Ovary (tissue), 9 donors: Measurements from ENCODE around the gene QRICH2. TPM values are rescaled to one million over a fixed set of nuclear protein-coding genes. Genes with fewer than 3 reads are reported as not detected.

Source experiments
- DNase-seq, 5 donors: peaks; one replicate each; pipeline ENCODE4 v3.0.0-alpha.2; 2019 to 2020
- H3K27ac ChIP-seq, 2 donors: fragments of 200-600 bp; one replicate each; pipeline versions ENCODE4 v1.5.1 to v1.8.0; 2019 to 2022
- H3K27me3 ChIP-seq: fragments of 200-600 bp; one replicate; pipeline ENCODE4 v1.8.0; 2022
- H3K36me3 ChIP-seq: fragments of 200-600 bp; sonication (generic); one replicate; pipeline ENCODE4 v1.5.1; 2019
- H3K4me1 ChIP-seq: one replicate; pipeline ENCODE4 v1.8.1; 2013; ENCODE audit warnings: mild to moderate bottlenecking, moderate library complexity; ENCODE audit not compliant: insufficient read depth
- H3K4me3 ChIP-seq: fragments of 200-600 bp; sonication (generic); one replicate; pipeline ENCODE4 v1.5.1; 2017
- H3K9me3 ChIP-seq, 2 donors: fragments of 200-600 bp in 1 of 2; sonication (generic) in 1 of 2; one replicate each; pipeline versions ENCODE4 v1.5.1 to v1.8.1; 2013 to 2019; ENCODE audit warnings: mild to moderate bottlenecking in 1 of 2, moderate library complexity in 1 of 2
- EP300 ChIP-seq: sonication (generic); formaldehyde crosslinking; IDR thresholded peaks from one replicate; pipeline ENCODE4 v1.6.1; 2017; ENCODE audit warnings: antibody characterized with exemption
- POLR2A ChIP-seq: fragments of 450-650 bp; IDR thresholded peaks from one replicate; pipeline ENCODE4 v1.6.1; 2017; ENCODE audit warnings: antibody characterized with exemption, mild to moderate bottlenecking, moderate library complexity
- WGBS, 3 donors: extraction: QIAGEN DNeasy Blood & Tissue Kit in 1 of 3; methylation state at CpG; one replicate each; pipeline versions ENCODE4 v1.1.5 to v1.1.7; 2013 to 2017; 5-methylcytosine and 5-hydroxymethylcytosine counted together
- intact Hi-C, 4 donors: fragments of 100-400 bp; cut with DNase I; formaldehyde crosslinking; loops; one replicate each; pipeline versions ENCODE4 v1.11.0 to v1.15.1; 2022 to 2023
- polyA plus RNA-seq, 2 donors: library from polyadenylated mRNA; stranded (reverse); fragments of 200-250 nt in 1 of 2; fragments of 350-450 nt in 1 of 2; fragmentation: Illumina TruSeq in 1 of 2; extraction: RNeasy Lipid Tissue Mini Kit (QIAGEN cat#74804) in 1 of 2; gene quantifications; one replicate each; pipeline ENCODE4 v1.2.3, GENCODE V29; 2013 to 2014
- total RNA-seq, 7 donors: library from RNA; depleted of rRNA in 2 of 7; stranded (reverse); fragments of >200 nt in 2 of 7; fragmentation: NEBNext Ultra II Directional in 3 of 7; extraction: Animal tissue kit (Norgen Biotek cat#: 25700) in 3 of 7; gene quantifications; one replicate each; pipeline versions ENCODE4 v1.1.0 to v1.2.4, GENCODE V29; 2016 to 2023
- TF ChIP-seq, protein P1 (sequence below), 3 donors: fragments of 450-650 bp in 2 of 3; fragments of 200-600 bp in 1 of 3; IDR thresholded peaks; one replicate each; pipeline versions ENCODE4 v1.5.1 to v1.8.0; 2016 to 2022; ENCODE audit warnings: antibody characterized with exemption in 3 of 3, mild to moderate bottlenecking in 1 of 3
- donor health status: DM: no; HTN: no; CAD: no; lungs with moderate emphysema.
- donor health status: DM: no; HTN: no; CAD: no.
- donor health status: Bipolar disorder and iron deficiency.
- donor health status: DM: yes; HTN: yes; CAD: no.
- donor health status: DM: no; HTN: no; CAD: no.
- donor health status: DM: yes; HTN: yes; CAD: no.

QRICH2 gene
- total and polyA plus RNA-seq, 9 donors = 0.42 to 3.8 (median 1.5) TPM

- DNase-seq = no peak
- no peak overlapping the region for H3K4me3 ChIP-seq
- H3K36me3 ChIP-seq = no peaks in the 10 kb centered on the region
- H3K27me3 ChIP-seq = no peaks in the 10 kb centered on the region
- no peak overlapping the region for H3K27ac ChIP-seq
- no peaks in the 10 kb centered on the region for H3K9me3 ChIP-seq
- peaks cover 9% of the 10 kb centered on the region for H3K4me1 ChIP-seq
- 74 to 83% (median 77%) methylated on average over 13 to 19 of the region's 19 CpGs for WGBS, 3 donors
- intact Hi-C loops = loop anchor here in 3 of 4 donors (10.0 kb wide), 3 partner anchors 88 to 358 kb away; no protein-coding TSS in a partner anchor
- TF ChIP-seq, protein P1, sequence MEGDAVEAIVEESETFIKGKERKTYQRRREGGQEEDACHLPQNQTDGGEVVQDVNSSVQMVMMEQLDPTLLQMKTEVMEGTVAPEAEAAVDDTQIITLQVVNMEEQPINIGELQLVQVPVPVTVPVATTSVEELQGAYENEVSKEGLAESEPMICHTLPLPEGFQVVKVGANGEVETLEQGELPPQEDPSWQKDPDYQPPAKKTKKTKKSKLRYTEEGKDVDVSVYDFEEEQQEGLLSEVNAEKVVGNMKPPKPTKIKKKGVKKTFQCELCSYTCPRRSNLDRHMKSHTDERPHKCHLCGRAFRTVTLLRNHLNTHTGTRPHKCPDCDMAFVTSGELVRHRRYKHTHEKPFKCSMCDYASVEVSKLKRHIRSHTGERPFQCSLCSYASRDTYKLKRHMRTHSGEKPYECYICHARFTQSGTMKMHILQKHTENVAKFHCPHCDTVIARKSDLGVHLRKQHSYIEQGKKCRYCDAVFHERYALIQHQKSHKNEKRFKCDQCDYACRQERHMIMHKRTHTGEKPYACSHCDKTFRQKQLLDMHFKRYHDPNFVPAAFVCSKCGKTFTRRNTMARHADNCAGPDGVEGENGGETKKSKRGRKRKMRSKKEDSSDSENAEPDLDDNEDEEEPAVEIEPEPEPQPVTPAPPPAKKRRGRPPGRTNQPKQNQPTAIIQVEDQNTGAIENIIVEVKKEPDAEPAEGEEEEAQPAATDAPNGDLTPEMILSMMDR (IDR thresholded peaks at IDR 0.05) = no peak
- TF ChIP-seq POLR2A = no peak
- no peak for TF ChIP-seq EP300
These were observed 35.3 kb downstream of the QRICH2 start for GRCh38 chr17:76272541-76273444.

- 8 to 9% (median 9%) methylated on average over 33 to 38 of the region's 38 CpGs for WGBS, 3 donors
- Histone ChIP-seq H3K4me1 (peaks cover 11% of the 10 kb centered on the region), H3K9me3 (no peaks in the 10 kb centered on the region), H3K27ac (no peak overlapping the region), H3K4me3 (peak overlapping the region; percentile 28), H3K36me3 (no peaks in the 10 kb centered on the region), H3K27me3 (no peaks in the 10 kb centered on the region)
- peak in 4 of 5 donors; percentile 31 to 71 (median 44) for DNase-seq
- intact Hi-C loops = loop anchor here in 3 of 4 donors (10.0 kb wide), 3 partner anchors 87 to 357 kb away; no protein-coding TSS in a partner anchor
- TF ChIP-seq, protein P1 (IDR thresholded peaks at IDR 0.05) = no peak
- no peak for TF ChIP-seq EP300
- TF ChIP-seq POLR2A = no peak
These were observed 36.2 kb downstream of the QRICH2 start for GRCh38 chr17:76271669-76272540.

DNA sequence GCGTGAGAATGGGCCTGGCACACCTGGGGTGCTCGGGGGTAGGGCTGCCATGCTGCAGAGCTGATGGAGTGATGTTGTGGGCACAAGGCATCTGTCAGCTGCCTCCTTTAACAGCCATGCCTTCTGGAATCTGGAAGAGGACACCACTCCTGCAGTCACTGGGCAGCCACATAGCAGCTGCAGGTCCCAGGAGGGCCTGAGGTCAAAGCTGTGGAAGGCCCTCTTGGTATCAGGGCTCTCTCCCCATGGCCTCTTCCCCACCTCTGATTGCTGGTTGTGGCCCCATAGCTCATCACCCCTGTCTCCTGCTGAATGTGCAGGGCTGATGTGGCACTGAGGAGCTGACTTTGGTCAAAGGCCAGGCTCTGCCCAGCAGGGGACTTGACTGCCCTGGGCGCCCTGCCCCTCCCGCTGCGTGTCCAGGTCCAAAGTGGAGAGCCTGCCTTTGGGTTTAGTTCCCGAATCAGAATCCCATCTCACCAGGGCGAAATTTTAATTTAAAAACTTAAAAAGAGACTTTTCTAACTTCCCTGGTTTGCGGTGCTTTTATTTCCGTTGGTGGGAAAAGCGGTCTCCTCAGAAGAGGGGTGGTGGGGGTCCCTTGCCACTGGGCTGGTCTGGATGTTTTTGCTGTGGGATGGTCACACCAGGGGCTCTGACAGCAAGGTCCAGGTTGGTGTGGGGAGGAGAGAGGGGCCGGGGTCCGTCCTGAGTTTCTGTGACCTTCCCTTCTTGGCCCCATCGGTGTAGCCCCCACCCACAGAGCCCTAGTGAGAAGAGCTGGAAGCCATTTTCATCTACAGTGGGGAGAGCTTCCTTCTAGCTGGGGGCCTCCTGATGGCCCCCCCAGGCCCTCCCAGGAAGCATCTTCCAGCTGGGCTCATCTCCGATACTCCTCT, 37.1 kb downstream of the QRICH2 start:
- Histone ChIP-seq H3K4me1 (peaks cover 14% of the 10 kb centered on the region), H3K4me3 (no peak overlapping the region), H3K27me3 (no peaks in the 10 kb centered on the region), H3K9me3 (no peaks in the 10 kb centered on the region), H3K36me3 (no peaks in the 10 kb centered on the region), H3K27ac (no peak overlapping the region)
- DNase-seq = no peak
- no peak for TF ChIP-seq EP300
- TF ChIP-seq, protein P1 (IDR thresholded peaks at IDR 0.05) = no peak
- no peak for TF ChIP-seq POLR2A
- 75 to 79% (median 77%) methylated on average over 13 to 14 of the region's 14 CpGs for WGBS, 3 donors
- intact Hi-C loops = loop anchor here in 3 of 4 donors (10.0 kb wide), 3 partner anchors 86 to 356 kb away; no protein-coding TSS in a partner anchor
